ENCODE results near the gene LRRC27.

DNA sequence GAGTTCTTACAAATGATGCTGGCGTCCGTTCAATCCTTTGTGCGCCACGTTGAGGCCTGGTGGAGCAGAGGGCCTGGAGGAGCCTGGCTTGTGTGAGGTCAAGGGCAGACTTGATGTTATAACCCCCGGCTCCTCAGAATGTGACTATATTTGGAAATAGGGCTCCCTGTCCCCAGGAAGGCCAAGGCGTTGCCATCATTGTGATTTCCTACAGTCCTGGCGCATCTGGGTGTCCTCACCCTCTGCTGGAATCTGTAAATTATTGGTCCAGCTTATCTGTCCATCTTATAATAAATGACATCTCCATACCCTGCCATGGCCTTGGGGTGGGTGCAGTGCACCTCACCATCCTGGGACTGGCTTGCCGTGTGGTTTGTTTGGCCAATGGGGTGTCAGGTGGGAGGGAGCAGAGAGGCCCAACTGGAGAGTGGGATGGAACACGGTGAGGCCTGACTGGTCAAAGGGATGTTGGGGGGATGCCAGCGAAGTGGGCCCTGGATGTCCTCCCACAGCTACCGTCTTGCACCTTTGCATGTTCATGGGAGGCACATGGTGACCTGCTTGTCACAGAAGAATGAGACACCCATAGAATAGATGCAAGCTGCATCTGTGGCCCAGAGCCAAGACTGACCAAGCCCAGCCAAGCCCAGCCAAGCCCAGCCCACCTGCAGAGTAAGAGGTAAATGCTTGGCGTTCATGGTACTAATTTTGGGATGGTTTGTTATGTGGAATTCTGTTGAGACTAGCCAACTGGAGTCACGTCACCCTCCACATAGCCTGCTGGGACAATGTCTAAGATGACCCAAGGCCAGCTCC lies 11.1 kb upstream of the LRRC27 start:
- no peak for TF ChIP-seq POLR2A (IDR thresholded peaks at IDR 0.05)
- TF ChIP-seq, protein P1, sequence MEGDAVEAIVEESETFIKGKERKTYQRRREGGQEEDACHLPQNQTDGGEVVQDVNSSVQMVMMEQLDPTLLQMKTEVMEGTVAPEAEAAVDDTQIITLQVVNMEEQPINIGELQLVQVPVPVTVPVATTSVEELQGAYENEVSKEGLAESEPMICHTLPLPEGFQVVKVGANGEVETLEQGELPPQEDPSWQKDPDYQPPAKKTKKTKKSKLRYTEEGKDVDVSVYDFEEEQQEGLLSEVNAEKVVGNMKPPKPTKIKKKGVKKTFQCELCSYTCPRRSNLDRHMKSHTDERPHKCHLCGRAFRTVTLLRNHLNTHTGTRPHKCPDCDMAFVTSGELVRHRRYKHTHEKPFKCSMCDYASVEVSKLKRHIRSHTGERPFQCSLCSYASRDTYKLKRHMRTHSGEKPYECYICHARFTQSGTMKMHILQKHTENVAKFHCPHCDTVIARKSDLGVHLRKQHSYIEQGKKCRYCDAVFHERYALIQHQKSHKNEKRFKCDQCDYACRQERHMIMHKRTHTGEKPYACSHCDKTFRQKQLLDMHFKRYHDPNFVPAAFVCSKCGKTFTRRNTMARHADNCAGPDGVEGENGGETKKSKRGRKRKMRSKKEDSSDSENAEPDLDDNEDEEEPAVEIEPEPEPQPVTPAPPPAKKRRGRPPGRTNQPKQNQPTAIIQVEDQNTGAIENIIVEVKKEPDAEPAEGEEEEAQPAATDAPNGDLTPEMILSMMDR (IDR thresholded peaks at IDR 0.05) = no peak
